ENCODE data around the gene RAD18.

- no peak for TF ChIP-seq CTCF (IDR thresholded peaks at IDR 0.05)
- no peak for TF ChIP-seq POLR2A (IDR thresholded peaks at IDR 0.05)
Observed at GRCh38 chr3:8966150-8966819, 3.0 kb upstream of the RAD18 start.
